HL-60 (cell line): ENCODE results near the gene PRSS35.
"Not testable (repeated sequence)": the region's sequence is repeated elsewhere in the genome, so short reads cannot be mapped to it uniquely, and the experiment has no call there.

Source experiments
- DNase-seq, 2 experiments: peaks; one replicate each; pipeline ENCODE4 v3.0.0-alpha.2; 2010 to 2020; ENCODE audit warnings: low read depth in 1 of 2, low spot score in 1 of 2
- H3K27ac ChIP-seq: fragments of 250-450 bp; sonication (Bioruptor Pico); replicated peaks from 2 replicates; pipeline ENCODE4 v1.5.1; 2020; ENCODE audit warnings: mild to moderate bottlenecking, moderate library complexity
- H3K27me3 ChIP-seq: fragments of 250-450 bp; sonication (Bioruptor Pico); 2 replicates; pipeline ENCODE4 v1.5.1; 2021; ENCODE audit warnings: mild to moderate bottlenecking, moderate library complexity; ENCODE audit not compliant: insufficient read depth, poor library complexity, severe bottlenecking
- H3K4me3 ChIP-seq: replicated peaks from 2 replicates; pipeline ENCODE4 v1.5.1; 2011; ENCODE audit warnings: mild to moderate bottlenecking, control low read depth, low read length; ENCODE audit not compliant: insufficient read depth
- GABPA ChIP-seq: IDR thresholded peaks from 2 replicates; pipeline ENCODE4 v1.6.1; 2012; ENCODE audit warnings: low read depth
- POLR2AphosphoS5 ChIP-seq: IDR thresholded peaks from 2 replicates; pipeline ENCODE4 v1.6.1; 2012; ENCODE audit warnings: low read depth
- SPI1 ChIP-seq: IDR thresholded peaks from 2 replicates; pipeline ENCODE4 v1.6.1; 2012; ENCODE audit warnings: low read depth, mild to moderate bottlenecking, borderline replicate concordance
- TF ChIP-seq, protein P1 (sequence below): IDR thresholded peaks from one replicate; pipeline ENCODE4 v1.5.1; 2011; ENCODE audit warnings: low read length, control low read depth, inconsistent platforms; ENCODE audit not compliant: insufficient read depth
- TF ChIP-seq, protein P2 (sequence below): IDR thresholded peaks from 2 replicates; pipeline ENCODE4 v1.6.1; 2012; ENCODE audit warnings: low read depth; ENCODE audit not compliant: insufficient replicate concordance

Gene PRSS35

DNA sequence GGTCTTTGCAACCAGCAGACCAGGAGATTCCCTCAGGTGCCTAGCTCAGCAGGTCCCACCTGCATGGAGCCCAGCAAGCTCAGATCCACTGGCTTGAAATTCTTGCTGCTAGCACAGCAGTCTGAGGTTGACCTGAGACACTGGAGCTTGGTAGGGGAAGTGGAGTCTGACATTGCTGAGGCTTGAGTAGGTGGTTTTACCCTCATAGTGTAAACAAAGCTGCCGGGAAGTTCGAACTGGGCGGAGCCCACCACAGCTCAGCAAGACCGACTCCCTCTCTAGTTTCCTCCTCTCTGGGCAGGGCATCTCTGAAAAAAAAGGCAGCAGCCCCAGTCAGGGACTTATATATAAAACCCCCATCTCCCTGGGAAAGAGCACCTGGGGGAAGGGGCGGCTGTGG is 34.3 kb downstream of the PRSS35 start:
- no peak overlapping the region for H3K27ac ChIP-seq
- no peak for DNase-seq
- TF ChIP-seq, protein P1, sequence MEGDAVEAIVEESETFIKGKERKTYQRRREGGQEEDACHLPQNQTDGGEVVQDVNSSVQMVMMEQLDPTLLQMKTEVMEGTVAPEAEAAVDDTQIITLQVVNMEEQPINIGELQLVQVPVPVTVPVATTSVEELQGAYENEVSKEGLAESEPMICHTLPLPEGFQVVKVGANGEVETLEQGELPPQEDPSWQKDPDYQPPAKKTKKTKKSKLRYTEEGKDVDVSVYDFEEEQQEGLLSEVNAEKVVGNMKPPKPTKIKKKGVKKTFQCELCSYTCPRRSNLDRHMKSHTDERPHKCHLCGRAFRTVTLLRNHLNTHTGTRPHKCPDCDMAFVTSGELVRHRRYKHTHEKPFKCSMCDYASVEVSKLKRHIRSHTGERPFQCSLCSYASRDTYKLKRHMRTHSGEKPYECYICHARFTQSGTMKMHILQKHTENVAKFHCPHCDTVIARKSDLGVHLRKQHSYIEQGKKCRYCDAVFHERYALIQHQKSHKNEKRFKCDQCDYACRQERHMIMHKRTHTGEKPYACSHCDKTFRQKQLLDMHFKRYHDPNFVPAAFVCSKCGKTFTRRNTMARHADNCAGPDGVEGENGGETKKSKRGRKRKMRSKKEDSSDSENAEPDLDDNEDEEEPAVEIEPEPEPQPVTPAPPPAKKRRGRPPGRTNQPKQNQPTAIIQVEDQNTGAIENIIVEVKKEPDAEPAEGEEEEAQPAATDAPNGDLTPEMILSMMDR, result no peak
- TF ChIP-seq, protein P2, sequence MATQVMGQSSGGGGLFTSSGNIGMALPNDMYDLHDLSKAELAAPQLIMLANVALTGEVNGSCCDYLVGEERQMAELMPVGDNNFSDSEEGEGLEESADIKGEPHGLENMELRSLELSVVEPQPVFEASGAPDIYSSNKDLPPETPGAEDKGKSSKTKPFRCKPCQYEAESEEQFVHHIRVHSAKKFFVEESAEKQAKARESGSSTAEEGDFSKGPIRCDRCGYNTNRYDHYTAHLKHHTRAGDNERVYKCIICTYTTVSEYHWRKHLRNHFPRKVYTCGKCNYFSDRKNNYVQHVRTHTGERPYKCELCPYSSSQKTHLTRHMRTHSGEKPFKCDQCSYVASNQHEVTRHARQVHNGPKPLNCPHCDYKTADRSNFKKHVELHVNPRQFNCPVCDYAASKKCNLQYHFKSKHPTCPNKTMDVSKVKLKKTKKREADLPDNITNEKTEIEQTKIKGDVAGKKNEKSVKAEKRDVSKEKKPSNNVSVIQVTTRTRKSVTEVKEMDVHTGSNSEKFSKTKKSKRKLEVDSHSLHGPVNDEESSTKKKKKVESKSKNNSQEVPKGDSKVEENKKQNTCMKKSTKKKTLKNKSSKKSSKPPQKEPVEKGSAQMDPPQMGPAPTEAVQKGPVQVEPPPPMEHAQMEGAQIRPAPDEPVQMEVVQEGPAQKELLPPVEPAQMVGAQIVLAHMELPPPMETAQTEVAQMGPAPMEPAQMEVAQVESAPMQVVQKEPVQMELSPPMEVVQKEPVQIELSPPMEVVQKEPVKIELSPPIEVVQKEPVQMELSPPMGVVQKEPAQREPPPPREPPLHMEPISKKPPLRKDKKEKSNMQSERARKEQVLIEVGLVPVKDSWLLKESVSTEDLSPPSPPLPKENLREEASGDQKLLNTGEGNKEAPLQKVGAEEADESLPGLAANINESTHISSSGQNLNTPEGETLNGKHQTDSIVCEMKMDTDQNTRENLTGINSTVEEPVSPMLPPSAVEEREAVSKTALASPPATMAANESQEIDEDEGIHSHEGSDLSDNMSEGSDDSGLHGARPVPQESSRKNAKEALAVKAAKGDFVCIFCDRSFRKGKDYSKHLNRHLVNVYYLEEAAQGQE, result no peak
- TF ChIP-seq GABPA (no peak), POLR2AphosphoS5 (no peak), SPI1 (no peak)

DNA sequence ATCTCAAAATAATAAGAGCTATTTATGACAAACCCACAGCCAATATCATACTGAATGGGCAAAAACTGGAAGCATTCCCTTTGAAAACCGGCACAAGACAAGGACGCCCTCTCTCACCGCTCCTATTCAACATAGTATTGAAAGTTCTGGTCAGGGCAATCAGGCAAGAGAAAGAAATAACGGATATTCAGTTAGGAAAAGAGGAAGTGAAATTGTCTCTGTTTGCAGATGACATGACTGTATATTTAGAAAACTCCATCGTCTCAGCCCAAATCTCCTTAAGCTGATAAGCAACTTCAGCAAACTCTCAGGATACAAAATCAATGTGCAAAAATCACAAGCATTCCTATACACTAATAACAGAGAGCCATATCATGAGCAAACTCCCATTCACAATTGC is 38.1 kb downstream of the PRSS35 start:
- DNase-seq, H3K27me3 ChIP-seq, H3K4me3 ChIP-seq, H3K27ac ChIP-seq: not testable (repeated sequence)
- TF ChIP-seq SPI1, result peak; percentile 89

More for the DNA sequence above, 34.3 kb downstream of the PRSS35 start:
- H3K27me3 ChIP-seq, result no peaks in the 10 kb centered on the region
- no peak overlapping the region for H3K4me3 ChIP-seq

DNA sequence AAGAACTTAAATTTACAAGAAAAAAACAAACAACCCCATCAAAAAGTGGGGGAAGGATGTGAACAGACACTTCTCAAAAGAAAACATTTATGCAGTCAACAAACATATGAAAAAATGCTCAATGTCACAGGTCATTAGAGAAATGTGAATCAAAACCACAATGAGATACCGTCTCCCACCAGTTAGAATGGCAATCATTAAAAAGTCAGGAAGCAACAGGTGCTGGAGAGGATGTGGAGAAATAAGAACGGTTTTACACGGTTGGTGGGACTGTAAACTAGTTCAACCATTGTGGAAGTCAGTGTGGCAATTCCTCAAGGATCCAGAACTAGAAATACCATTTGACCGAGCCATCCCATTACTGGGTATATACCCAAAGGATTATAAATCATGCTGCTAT is 39.4 kb downstream of the PRSS35 start:
- not testable (repeated sequence) for H3K27me3 ChIP-seq, H3K4me3 ChIP-seq, DNase-seq

DNA sequence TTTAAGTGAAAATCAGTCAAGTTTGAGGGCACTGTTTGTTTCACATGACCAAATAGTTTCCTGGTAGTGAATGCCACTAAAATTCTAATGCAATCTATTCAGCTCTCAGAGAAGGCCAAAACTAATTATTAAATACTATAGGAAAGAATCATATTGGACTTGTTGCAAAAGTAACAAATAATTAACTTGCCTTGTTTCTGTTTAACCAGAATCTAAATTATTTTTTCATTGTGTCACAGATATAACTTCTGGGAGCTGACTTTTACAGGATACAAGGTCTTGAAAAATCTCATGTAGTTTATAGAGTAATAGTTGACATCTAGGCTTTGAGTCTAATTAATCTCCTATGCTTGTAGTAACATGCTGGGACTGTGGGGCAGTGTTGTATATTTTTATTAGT is 44.5 kb downstream of the PRSS35 start:
- no peak overlapping the region for H3K4me3 ChIP-seq
- TF ChIP-seq, protein P2, result no peak
- no peak for DNase-seq
- no peak overlapping the region for H3K27ac ChIP-seq
- H3K27me3 ChIP-seq, result no peaks in the 10 kb centered on the region

More for the DNA sequence above, 39.4 kb downstream of the PRSS35 start:
- not testable (repeated sequence) for H3K27ac ChIP-seq

DNA sequence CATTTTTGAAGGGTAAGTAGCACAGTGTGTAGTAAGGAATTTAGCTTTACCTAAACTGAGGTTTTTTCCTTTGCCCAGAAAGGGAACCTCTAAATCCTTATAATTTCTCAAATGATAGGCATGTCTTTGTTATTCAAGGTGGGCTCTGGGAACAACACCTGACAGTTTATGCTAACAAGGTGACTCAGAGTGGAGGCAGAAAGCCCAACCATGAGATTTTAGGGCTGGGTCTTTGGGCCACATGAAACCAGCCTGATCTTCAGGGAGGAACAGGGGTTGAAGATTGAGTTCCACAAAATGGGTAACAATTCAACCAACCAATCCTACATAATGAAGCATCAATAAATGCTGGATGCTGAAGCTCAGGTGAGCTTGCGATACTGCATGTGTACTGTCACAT is 46.6 kb downstream of the PRSS35 start:
- DNase-seq, result no peak

DNA sequence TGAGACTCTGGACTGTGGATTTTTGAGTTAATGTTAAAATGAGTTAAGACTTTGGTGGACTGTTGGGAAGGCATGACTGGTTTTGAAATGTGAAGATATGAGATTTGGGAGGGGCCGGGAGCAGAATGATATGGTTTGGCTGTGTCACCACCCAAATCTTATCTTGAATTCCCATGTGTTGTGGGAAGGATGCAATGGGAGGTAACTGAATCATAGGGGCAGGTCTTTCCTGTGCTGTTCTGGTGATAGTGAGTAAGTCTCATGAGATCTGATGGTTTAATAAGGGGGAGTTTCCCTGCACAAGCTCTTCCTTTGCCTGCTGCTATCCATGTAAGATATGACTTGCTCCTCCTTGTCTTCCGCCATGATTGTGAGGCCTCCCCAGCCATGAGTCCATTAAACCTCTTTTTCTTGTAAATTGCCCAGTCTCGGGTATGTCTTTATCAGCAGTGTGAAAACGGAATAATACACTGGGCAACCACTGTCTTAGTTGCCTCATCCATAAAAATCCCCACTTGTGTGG is 59.4 kb downstream of the PRSS35 start:
- not testable (repeated sequence) for H3K27me3 ChIP-seq, DNase-seq, H3K4me3 ChIP-seq, H3K27ac ChIP-seq

More for the DNA sequence above, 46.6 kb downstream of the PRSS35 start:
- no peaks in the 10 kb centered on the region for H3K27me3 ChIP-seq
- TF ChIP-seq, protein P1, result no peak
- TF ChIP-seq GABPA, result no peak
- TF ChIP-seq, protein P2, result no peak
- H3K4me3 ChIP-seq, result no peak overlapping the region
- H3K27ac ChIP-seq, result no peak overlapping the region
